ENCODE measurements around the gene MDM1. TPM values are rescaled to one million over a fixed set of nuclear protein-coding genes. Genes with fewer than 3 reads are reported as not detected.

Gene MDM1
- polyA plus RNA-seq, 3 donors = 6.7 to 10.9 (median 10.3) TPM

GRCh38 chr12:68250454-68250853, 81.7 kb downstream of the MDM1 start:
- Mint-ChIP-seq H3K36me3 (no peaks in the 10 kb centered on the region), H3K4me3 (no peak overlapping the region), H3K9me3 (peaks cover 0 to 2% (median 0%) of the 10 kb centered on the region in 7 donors), H3K4me1 (no peaks in the 10 kb centered on the region), H3K27me3 (ENCODE audit: low read depth in 3 of 3) (peaks cover 0 to 6% (median 5%) of the 10 kb centered on the region in 3 donors), H3K27ac (no peak overlapping the region)
- no CpG with 5 or more reads among the region's 3 CpGs for WGBS (ENCODE audit: insufficient coverage)
- Histone ChIP-seq H3K4me1 (ENCODE audit: control insufficient read depth in 1 of 2, insufficient read depth in 2 of 2, low read length in 2 of 2) (no peaks in the 10 kb centered on the region), H3K27ac (ENCODE audit: low read depth in 1 of 2, low read length in 2 of 2) (no peak overlapping the region), H3K36me3 (replicated peaks in 1 of 2; ENCODE audit: control insufficient read depth in 1 of 2, insufficient read depth in 2 of 2, low read length in 2 of 2) (no peaks in the 10 kb centered on the region), H2AFZ (ENCODE audit: insufficient read depth, low read depth, low read length, poor library complexity, severe bottlenecking) (no peak overlapping the region), H3K9me3 (replicated peaks in 1 of 2; ENCODE audit: control insufficient read depth in 1 of 2, insufficient read depth in 1 of 2, low read length in 2 of 2) (no peaks in the 10 kb centered on the region), H4K20me1 (ENCODE audit: insufficient read depth, low read length) (no peaks in the 10 kb centered on the region), H3K79me2 (ENCODE audit: insufficient read depth, low read length) (no peaks in the 10 kb centered on the region), H3K27me3 (ENCODE audit: control insufficient read depth in 2 of 2, insufficient read depth in 2 of 2, low read length in 2 of 2) (no peaks in the 10 kb centered on the region), H3K4me3 (replicated peaks in 1 of 3; ENCODE audit: low read depth in 2 of 3, low read length in 3 of 3) (no peak overlapping the region), H3K4me2 (replicated peaks; ENCODE audit: extremely low read depth, low read length, poor library complexity, severe bottlenecking) (no peak overlapping the region), H3K9ac (ENCODE audit: insufficient read depth, low read length, poor library complexity, severe bottlenecking) (no peak overlapping the region)
- intact Hi-C loops (cut with micrococcal nuclease) = no loop called here
- no peak for DNase-seq
- no peak for TF ChIP-seq CTCF (IDR thresholded peaks at IDR 0.05)

- H3K4me3 Mint-ChIP-seq = no peak overlapping the region
- Histone ChIP-seq H4K20me1 (ENCODE audit: insufficient read depth, low read length) (no peaks in the 10 kb centered on the region), H3K4me2 (replicated peaks; ENCODE audit: extremely low read depth, low read length, poor library complexity, severe bottlenecking) (no peak overlapping the region), H3K4me3 (replicated peaks in 1 of 3; ENCODE audit: low read depth in 2 of 3, low read length in 3 of 3) (no peak overlapping the region), H3K27me3 (ENCODE audit: control insufficient read depth in 2 of 2, insufficient read depth in 2 of 2, low read length in 2 of 2) (no peaks in the 10 kb centered on the region), H3K27ac (ENCODE audit: low read depth in 1 of 2, low read length in 2 of 2) (no peak overlapping the region), H3K9me3 (replicated peaks in 1 of 2; ENCODE audit: control insufficient read depth in 1 of 2, insufficient read depth in 1 of 2, low read length in 2 of 2) (no peaks in the 10 kb centered on the region), H3K9ac (ENCODE audit: insufficient read depth, low read length, poor library complexity, severe bottlenecking) (no peak overlapping the region), H3K79me2 (ENCODE audit: insufficient read depth, low read length) (no peaks in the 10 kb centered on the region), H3K36me3 (replicated peaks in 1 of 2; ENCODE audit: control insufficient read depth in 1 of 2, insufficient read depth in 2 of 2, low read length in 2 of 2) (no peaks in the 10 kb centered on the region), H3K4me1 (ENCODE audit: control insufficient read depth in 1 of 2, insufficient read depth in 2 of 2, low read length in 2 of 2) (no peaks in the 10 kb centered on the region), H2AFZ (ENCODE audit: insufficient read depth, low read depth, low read length, poor library complexity, severe bottlenecking) (no peak overlapping the region)
- H3K27me3 Mint-ChIP-seq (ENCODE audit: low read depth in 3 of 3) = peaks cover 0 to 3% (median 2%) of the 10 kb centered on the region in 3 donors
- H3K27ac Mint-ChIP-seq = no peak overlapping the region
- TF ChIP-seq CTCF (IDR thresholded peaks at IDR 0.05) = no peak
- H3K36me3 Mint-ChIP-seq = no peaks in the 10 kb centered on the region
- no peak for DNase-seq
- H3K9me3 Mint-ChIP-seq = no peaks in the 10 kb centered on the region
- H3K4me1 Mint-ChIP-seq = no peaks in the 10 kb centered on the region
- intact Hi-C loops (cut with micrococcal nuclease) = no loop called here
Measured at GRCh38 chr12:68247785-68248184, 84.4 kb downstream of the MDM1 start.

Data from CD14-positive monocyte (primary cell).